K562 (cell line): ENCODE results near the gene ASGR2. TPM values are rescaled to one million over a fixed set of nuclear protein-coding genes. Genes with fewer than 3 reads are reported as not detected.

Experiments used
- ATAC-seq: fragments of 200-7000 bp; cut with Tn5 transposase; 3 replicates; pipeline ENCODE4 v1.9.1; 2020; ENCODE audit warnings: moderate library complexity
- BruUV-seq: library from RNA; stranded (reverse); fragments of 400-500 nt; replicated peaks from 2 replicates; lab custom pipeline; 2021; lab: Mats Ljungman, UMichigan
- CTCF ChIA-PET: fragments of 300-600 bp; formaldehyde crosslinking; extraction: SDS; loops from one replicate; lab custom pipeline; 2021; ENCODE audit warnings: low intra/inter-chr PET ratio; lab: Yijun Ruan, JAX
- POLR2A ChIA-PET: fragments of 300-600, 350-650 bp; sonication (Branson Sonifier 250); formaldehyde crosslinking; extraction: SDS; loops from one replicate; lab custom pipeline; 2021; ENCODE audit warnings: antibody characterized with exemption, inconsistent platforms; lab: Yijun Ruan, JAX
- DNase-seq, 4 experiments: peaks; one replicate each; pipeline versions ENCODE4 v3.0.0 to v3.0.0-alpha.2; 2011 to 2018; ENCODE audit warnings: low spot score in 3 of 4, mixed read lengths in 3 of 4; ENCODE audit errors: extremely low read depth in 1 of 4
- FAIRE-seq: peaks from 2 replicates; lab custom pipeline; 2011; peaks lifted over from hg19 to GRCh38; lab: Jason Lieb, UNC
- H2AFZ ChIP-seq: 2 replicates; pipeline ENCODE4 v1.6.0; 2011; ENCODE audit warnings: low read depth, low read length, control low read depth, inconsistent platforms
- H3K27ac ChIP-seq: fragments of 200-600 bp; 3 replicates; pipeline ENCODE4 v1.8.0; 2011; ENCODE audit warnings: low read depth, mild to moderate bottlenecking, control low read depth, inconsistent platforms, low read length, moderate library complexity, mixed read lengths; ENCODE audit errors: extremely low read depth
- H3K27me3 ChIP-seq, 2 experiments: fragments of 300-600 bp in 1 of 2; 2 replicates in 1 of 2; 3 replicates in 1 of 2; pipeline versions ENCODE4 v1.6.0 to v1.8.0; 2011; ENCODE audit warnings: inconsistent platforms in 2 of 2, low read length in 2 of 2, mild to moderate bottlenecking in 1 of 2, mixed read lengths in 1 of 2, moderate library complexity in 1 of 2; ENCODE audit not compliant: control insufficient read depth in 2 of 2, insufficient read depth in 2 of 2
- H3K36me3 ChIP-seq: fragments of 300-600 bp; 3 replicates; pipeline ENCODE4 v1.8.0; 2011; ENCODE audit warnings: mild to moderate bottlenecking, low read length, inconsistent platforms; ENCODE audit not compliant: control insufficient read depth, insufficient read depth
- H3K4me1 ChIP-seq, 2 experiments: fragments of 200-600 bp in 1 of 2; replicated peaks in 1 of 2; 2 replicates in 1 of 2; 3 replicates in 1 of 2; pipeline versions ENCODE4 v1.5.1 to v1.8.0; 2011; ENCODE audit warnings: inconsistent platforms in 2 of 2, low read length in 2 of 2, mild to moderate bottlenecking in 1 of 2, mixed read lengths in 1 of 2, moderate library complexity in 1 of 2; ENCODE audit not compliant: control insufficient read depth in 2 of 2, insufficient read depth in 2 of 2
- H3K4me2 ChIP-seq: 2 replicates; pipeline ENCODE4 v1.6.1; 2011; ENCODE audit warnings: low read length, control low read depth, inconsistent platforms, mixed read lengths; ENCODE audit not compliant: insufficient read depth
- H3K4me3 ChIP-seq: fragments of 200-600 bp; sonication (generic), shearing (Covaris generic); 2 replicates; pipeline ENCODE4 v1.5.1; 2016; ENCODE audit warnings: control low read depth, inconsistent platforms
- H3K79me2 ChIP-seq: fragments of 200-600 bp; 3 replicates; pipeline ENCODE4 v1.8.0; 2011; ENCODE audit warnings: low read length, inconsistent platforms; ENCODE audit not compliant: control insufficient read depth, insufficient read depth
- H3K9ac ChIP-seq, 2 experiments: 2 replicates each; pipeline versions ENCODE4 v1.6.0 to v1.6.1; 2011; ENCODE audit warnings: low read depth in 2 of 2, low read length in 2 of 2, control low read depth in 1 of 2, inconsistent platforms in 1 of 2, mild to moderate bottlenecking in 1 of 2, mixed read lengths in 1 of 2; ENCODE audit not compliant: insufficient read depth in 1 of 2
- H3K9me1 ChIP-seq: one replicate; pipeline ENCODE4 v1.6.0; 2011; ENCODE audit warnings: inconsistent platforms, mild to moderate bottlenecking, low read length, moderate library complexity; ENCODE audit not compliant: control insufficient read depth, insufficient read depth
- H3K9me3 ChIP-seq: replicated peaks from 2 replicates; pipeline ENCODE4 v1.5.1; 2011; ENCODE audit warnings: low read depth, low read length, inconsistent platforms; ENCODE audit not compliant: control insufficient read depth, insufficient read depth
- H4K20me1 ChIP-seq: replicated peaks from 2 replicates; pipeline ENCODE4 v1.6.1; 2011; ENCODE audit warnings: low read length, inconsistent platforms, mixed read lengths; ENCODE audit not compliant: control insufficient read depth, insufficient read depth
- EGR1 ChIP-seq: fragments of 450-650 bp; conservative IDR thresholded peaks from 2 replicates; pipeline ENCODE4 v1.6.1; 2017; ENCODE audit warnings: mild to moderate bottlenecking
- KLF13 ChIP-seq: fragments of 450-650 bp; IDR thresholded peaks from 2 replicates; pipeline ENCODE4 v1.6.1; 2016; ENCODE audit warnings: missing genetic modification characterization, low read depth, mild to moderate bottlenecking, missing compliant biosample characterization, moderate library complexity, borderline replicate concordance
- TGIF2 ChIP-seq: sonication (generic); formaldehyde crosslinking; IDR thresholded peaks from 2 replicates; pipeline ENCODE4 v1.8.1; 2022; ENCODE audit warnings: mild to moderate bottlenecking, missing genetic modification reagents, moderate library complexity
- ZNF217 ChIP-seq: sonication (generic); formaldehyde crosslinking; IDR thresholded peaks from 2 replicates; pipeline ENCODE4 v1.8.0; 2022; ENCODE audit warnings: mild to moderate bottlenecking, missing genetic modification reagents
- ZNF77 ChIP-seq: fragments of 250-450 bp; sonication (Bioruptor Pico); IDR thresholded peaks from 2 replicates; pipeline ENCODE4 v1.5.0; 2020
- ZNF780A ChIP-seq: fragments of 250-450 bp; sonication (Bioruptor Pico); IDR thresholded peaks from 2 replicates; pipeline ENCODE4 v1.5.0; 2021; ENCODE audit warnings: mild to moderate bottlenecking
- WGBS: fragments of 100-300 bp; shearing (Covaris generic); methylation state at CpG from one replicate; pipeline ENCODE4 v1.1.6; 2016; ENCODE audit warnings: low coverage, mixed read lengths; ENCODE audit not compliant: insufficient coverage; ENCODE audit errors: missing lambda C conversion rate; 5-methylcytosine and 5-hydroxymethylcytosine counted together
- in situ Hi-C: fragments of 300-500 bp; cut with MboI; formaldehyde crosslinking; loops from 4 replicates; pipeline ENCODE4 v1.15.0; 2018; ENCODE audit warnings: inconsistent platforms, mixed read lengths
- intact Hi-C: fragments of 100-400 bp; cut with micrococcal nuclease; formaldehyde crosslinking; loops from 2 replicates; pipeline ENCODE4 v1.14.2; 2022
- polyA plus RNA-seq, 8 experiments: library from polyadenylated mRNA; depleted of rRNA in 4 of 8; stranded (reverse) in 5 of 8; unstranded in 3 of 8; fragments of >200 nt; fragmentation: Nextera tagmentation in 2 of 8; fragmentation: Illumina TruSeq in 1 of 8; extraction: Ambion mirVana in 2 of 8; extraction: Trizol in 1 of 8; gene quantifications; 2 replicates each; pipeline versions ENCODE4 v1.2.1 to v1.2.3, GENCODE V29; 2011 to 2014; ENCODE audit warnings: inconsistent platforms in 1 of 8, missing spikeins in 1 of 8
- total RNA-seq, 7 experiments: library from RNA; depleted of rRNA in 6 of 7; stranded (reverse); fragments of >200 nt in 6 of 7; fragmentation: Illumina TruSeq in 2 of 7; extraction: Trizol in 2 of 7; gene quantifications; 2 replicates each; pipeline versions ENCODE4 v1.2.1 to v1.2.3, GENCODE V29; 2011 to 2021; ENCODE audit warnings: low replicate concordance in 1 of 7

The ASGR2 gene
- total and polyA plus RNA-seq, 9 of the 15 experiments (the other 6 are each of a cell fraction or from before 2014, with no cell fraction given): not detected

- TF ChIP-seq ZNF77 (CRISPR knock-in tag) (no peak), TGIF2 (CRISPR knock-in tag) (no peak), KLF13 (tag) (no peak)
Measured at GRCh38 chr17:7110617-7111306, 3.9 kb downstream of the ASGR2 start (continued).

- in situ Hi-C loops (no loop called here), intact Hi-C loops (no loop called here)
- Histone ChIP-seq H4K20me1 (no peaks in the 10 kb centered on the region), H3K4me1 (peaks cover 0 to 3% of the 10 kb centered on the region in 2 experiments; a peak in 2 of 5 replicates), H2AFZ (no peak overlapping the region), H3K9ac (no peak overlapping the region), H3K9me3 (no peaks in the 10 kb centered on the region), H3K27ac (no peak overlapping the region), H3K4me2 (no peak overlapping the region), H3K27me3 (peaks cover 8 to 37% of the 10 kb centered on the region in 2 experiments; a peak in 4 of 5 replicates), H3K9me1 (no peaks in the 10 kb centered on the region), H3K79me2 (no peaks in the 10 kb centered on the region), H3K4me3 (no peak overlapping the region), H3K36me3 (no peaks in the 10 kb centered on the region)
- ATAC-seq: no peak
- TF ChIP-seq EGR1 (peak; percentile 57), ZNF217 (no peak), ZNF780A (CRISPR knock-in tag) (no peak)
- POLR2A ChIA-PET: interaction anchor here (0.6 to 0.9 kb wide), 2 partner anchors 71 to 74 kb away, joined by 3 read pairs; partner anchors contain the start of gene SLC16A13
- BruUV-seq: no TSS peak
- CTCF ChIA-PET: no interaction called here
- DNase-seq: no peak
- 19% methylated on average over 9 of the region's 10 CpGs for WGBS
- no peak for FAIRE-seq
Measured at GRCh38 chr17:7109461-7110322, 4.9 kb downstream of the ASGR2 start.
